ENCODE results near the gene ST6GALNAC4. TPM values are rescaled to one million over a fixed set of nuclear protein-coding genes. Genes with fewer than 3 reads are reported as not detected.

ST6GALNAC4 gene
- polyA plus RNA-seq, 1 donor (not counting 4 experiments of a cell fraction or from before 2014, with no cell fraction given) = 5.8 TPM

- peaks cover 4 to 8% of the 10 kb centered on the region in 2 experiments for H3K36me3 ChIP-seq (ENCODE audit: control insufficient read depth in 2 of 2, extremely low read depth in 1 of 2, insufficient read depth in 2 of 2, low read length in 2 of 2)
- TF ChIP-seq EZH2 (IDR thresholded peaks at IDR 0.05; ENCODE audit: low read length) = no peak
- TF ChIP-seq CTCF (optimal IDR thresholded peaks at IDR 0.05 in 1 of 3, IDR thresholded peaks at IDR 0.05 in 1 of 3, conservative IDR thresholded peaks at IDR 0.05 in 1 of 3; ENCODE audit: extremely low read depth in 1 of 3, insufficient read depth in 2 of 3, low read length in 3 of 3) = no peak
- no peaks in the 10 kb centered on the region for H3K4me1 ChIP-seq (ENCODE audit: control insufficient read depth, extremely low read depth, insufficient read depth, low read length)
- H3K9me3 ChIP-seq (ENCODE audit: control insufficient read depth, low read depth, low read length) = no peaks in the 10 kb centered on the region
- no peaks in the 10 kb centered on the region for H3K27me3 ChIP-seq (ENCODE audit: control insufficient read depth, extremely low read depth, insufficient read depth, low read length)
- no peaks in the 10 kb centered on the region for H3K79me2 ChIP-seq (ENCODE audit: control insufficient read depth, insufficient read depth, low read length)
- no peaks in the 10 kb centered on the region for H3K9me1 ChIP-seq (ENCODE audit: control insufficient read depth, extremely low read depth, insufficient read depth, low read length)
- no peak overlapping the region for H3K4me3 ChIP-seq (ENCODE audit: control insufficient read depth in 2 of 3, extremely low read depth in 1 of 3, insufficient read depth in 2 of 3, low read depth in 1 of 3, low read length in 3 of 3)
- H3K4me2 ChIP-seq (ENCODE audit: control insufficient read depth, extremely low read depth, insufficient read depth, low read depth, low read length) = no peak overlapping the region
- dilution Hi-C loops (cut with MboI; ENCODE audit: extremely low pct_ligation_motif_present, low sequenced_read_pairs) = no loop called here
- DNase-seq (ENCODE audit: low read depth, low spot score) (no peak), FAIRE-seq (no peak)
- no peak overlapping the region for H2AFZ ChIP-seq (ENCODE audit: control insufficient read depth, low read length)
- no peak overlapping the region for H3K9ac ChIP-seq (ENCODE audit: control insufficient read depth, extremely low read depth, insufficient read depth, low read length)
- peaks cover 2% of the 10 kb centered on the region for H4K20me1 ChIP-seq (ENCODE audit: control insufficient read depth, extremely low read depth, insufficient read depth, low read length)
- H3K27ac ChIP-seq (ENCODE audit: control insufficient read depth, insufficient read depth, low read length) = no peak overlapping the region
These were observed 49.2 kb downstream of the ST6GALNAC4 start for GRCh38 chr9:127867356-127868277.

GRCh38 chr9:127866535-127866934, 50.3 kb downstream of the ST6GALNAC4 start:
- dilution Hi-C loops (cut with MboI; ENCODE audit: extremely low pct_ligation_motif_present, low sequenced_read_pairs) = no loop called here
- Histone ChIP-seq H3K27me3 (ENCODE audit: control insufficient read depth, extremely low read depth, insufficient read depth, low read length) (no peaks in the 10 kb centered on the region), H3K36me3 (ENCODE audit: control insufficient read depth in 2 of 2, extremely low read depth in 1 of 2, insufficient read depth in 2 of 2, low read length in 2 of 2) (peaks cover 3 to 4% of the 10 kb centered on the region in 2 experiments), H3K9me1 (ENCODE audit: control insufficient read depth, extremely low read depth, insufficient read depth, low read length) (no peaks in the 10 kb centered on the region), H3K4me3 (ENCODE audit: control insufficient read depth in 2 of 3, extremely low read depth in 1 of 3, insufficient read depth in 2 of 3, low read depth in 1 of 3, low read length in 3 of 3) (no peak overlapping the region), H4K20me1 (ENCODE audit: control insufficient read depth, extremely low read depth, insufficient read depth, low read length) (peaks cover 2% of the 10 kb centered on the region), H3K27ac (ENCODE audit: control insufficient read depth, insufficient read depth, low read length) (no peak overlapping the region), H3K79me2 (ENCODE audit: control insufficient read depth, insufficient read depth, low read length) (no peaks in the 10 kb centered on the region), H3K9ac (ENCODE audit: control insufficient read depth, extremely low read depth, insufficient read depth, low read length) (no peak overlapping the region), H3K4me2 (ENCODE audit: control insufficient read depth, extremely low read depth, insufficient read depth, low read depth, low read length) (no peak overlapping the region), H3K9me3 (ENCODE audit: control insufficient read depth, low read depth, low read length) (no peaks in the 10 kb centered on the region), H2AFZ (ENCODE audit: control insufficient read depth, low read length) (no peak overlapping the region), H3K4me1 (ENCODE audit: control insufficient read depth, extremely low read depth, insufficient read depth, low read length) (no peaks in the 10 kb centered on the region)
- FAIRE-seq = no peak
- TF ChIP-seq CTCF (optimal IDR thresholded peaks at IDR 0.05 in 1 of 3, IDR thresholded peaks at IDR 0.05 in 1 of 3, conservative IDR thresholded peaks at IDR 0.05 in 1 of 3; ENCODE audit: extremely low read depth in 1 of 3, insufficient read depth in 2 of 3, low read length in 3 of 3) (no peak), EZH2 (IDR thresholded peaks at IDR 0.05; ENCODE audit: low read length) (no peak)
- no peak for DNase-seq (ENCODE audit: low read depth, low spot score)
